BE2C (cell line): ENCODE data around the gene ZBTB14. TPM values are rescaled to one million over a fixed set of nuclear protein-coding genes. Genes with fewer than 3 reads are reported as not detected.
A peak's percentile ranks its signal among the peaks of the same experiment; 100 is the strongest.

ENCODE experiments used
- DNase-seq: peaks from one replicate; pipeline ENCODE4 v3.0.0-alpha.2; 2020
- H3K27me3 ChIP-seq: fragments of 250-450 bp; sonication (Bioruptor Pico); 2 replicates; pipeline ENCODE4 v1.5.1; 2020; ENCODE audit warnings: mild to moderate bottlenecking
- H3K36me3 ChIP-seq: fragments of 250-450 bp; sonication (Bioruptor Pico); 2 replicates; pipeline ENCODE4 v1.5.1; 2020; ENCODE audit warnings: mild to moderate bottlenecking
- H3K4me1 ChIP-seq: fragments of 250-450 bp; sonication (Bioruptor Pico); 2 replicates; pipeline ENCODE4 v1.5.1; 2020
- H3K4me3 ChIP-seq: 2 replicates; pipeline ENCODE4 v1.5.1; 2011; ENCODE audit warnings: low read depth, low read length
- H3K9me3 ChIP-seq: fragments of 250-450 bp; sonication (Bioruptor Pico); 2 replicates; pipeline ENCODE4 v1.5.1; 2020
- polyA plus RNA-seq: library from polyadenylated mRNA; unstranded; fragments of >200 nt; gene quantifications from one replicate; pipeline ENCODE4 v1.2.1, GENCODE V29; 2012; ENCODE audit warnings: low read depth, missing spikeins; ENCODE audit not compliant: insufficient read length, insufficient read depth
- TF ChIP-seq, protein P1 (sequence below): IDR thresholded peaks from 2 replicates; pipeline ENCODE4 v1.5.1; 2012; ENCODE audit warnings: mild to moderate bottlenecking, low read depth, low read length

ZBTB14 gene, protein sequence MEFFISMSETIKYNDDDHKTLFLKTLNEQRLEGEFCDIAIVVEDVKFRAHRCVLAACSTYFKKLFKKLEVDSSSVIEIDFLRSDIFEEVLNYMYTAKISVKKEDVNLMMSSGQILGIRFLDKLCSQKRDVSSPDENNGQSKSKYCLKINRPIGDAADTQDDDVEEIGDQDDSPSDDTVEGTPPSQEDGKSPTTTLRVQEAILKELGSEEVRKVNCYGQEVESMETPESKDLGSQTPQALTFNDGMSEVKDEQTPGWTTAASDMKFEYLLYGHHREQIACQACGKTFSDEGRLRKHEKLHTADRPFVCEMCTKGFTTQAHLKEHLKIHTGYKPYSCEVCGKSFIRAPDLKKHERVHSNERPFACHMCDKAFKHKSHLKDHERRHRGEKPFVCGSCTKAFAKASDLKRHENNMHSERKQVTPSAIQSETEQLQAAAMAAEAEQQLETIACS
- polyA plus RNA-seq = 4.8 TPM

DNA sequence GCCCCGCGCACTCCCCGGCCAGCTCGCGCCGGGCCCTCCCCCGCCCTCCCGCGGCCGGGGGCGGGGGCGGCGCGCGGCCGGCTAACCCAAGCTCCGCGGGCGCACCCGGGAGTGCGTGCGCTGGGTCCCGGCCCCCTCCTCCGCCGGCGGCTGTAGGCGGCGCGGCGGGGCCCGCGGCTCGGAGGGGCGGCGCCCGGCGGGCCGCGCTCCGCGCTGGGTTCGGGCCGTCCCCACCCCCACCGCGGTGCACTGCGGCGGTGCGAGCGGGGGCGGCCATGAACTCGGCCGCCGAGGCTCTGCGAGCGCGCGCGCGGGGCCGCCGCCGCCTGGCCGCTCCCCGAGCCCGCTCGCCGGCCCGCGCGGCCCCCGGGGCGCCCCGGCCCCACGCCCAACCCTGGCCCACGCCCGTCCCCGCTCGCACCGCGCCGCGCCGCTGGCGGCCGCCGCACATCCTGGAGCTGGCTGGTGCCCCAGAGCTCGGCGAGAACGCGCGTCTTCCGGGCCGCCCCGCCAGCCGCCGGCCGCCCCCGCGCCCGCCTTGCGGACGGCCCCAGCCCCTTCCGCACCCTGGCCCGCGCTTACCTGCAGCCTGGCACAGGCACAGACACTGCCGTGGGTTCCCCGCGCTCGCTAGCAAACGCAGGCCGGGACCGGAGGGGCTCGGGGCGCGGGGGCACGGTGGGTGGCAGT is at the start of gene ZBTB14:
Gene ZBTB14 (minus strand): TSS at position 496 of the 690 bp plus-strand sequence. CDS start 2,480 bp downstream, outside the sequence.
- TF ChIP-seq, protein P1, sequence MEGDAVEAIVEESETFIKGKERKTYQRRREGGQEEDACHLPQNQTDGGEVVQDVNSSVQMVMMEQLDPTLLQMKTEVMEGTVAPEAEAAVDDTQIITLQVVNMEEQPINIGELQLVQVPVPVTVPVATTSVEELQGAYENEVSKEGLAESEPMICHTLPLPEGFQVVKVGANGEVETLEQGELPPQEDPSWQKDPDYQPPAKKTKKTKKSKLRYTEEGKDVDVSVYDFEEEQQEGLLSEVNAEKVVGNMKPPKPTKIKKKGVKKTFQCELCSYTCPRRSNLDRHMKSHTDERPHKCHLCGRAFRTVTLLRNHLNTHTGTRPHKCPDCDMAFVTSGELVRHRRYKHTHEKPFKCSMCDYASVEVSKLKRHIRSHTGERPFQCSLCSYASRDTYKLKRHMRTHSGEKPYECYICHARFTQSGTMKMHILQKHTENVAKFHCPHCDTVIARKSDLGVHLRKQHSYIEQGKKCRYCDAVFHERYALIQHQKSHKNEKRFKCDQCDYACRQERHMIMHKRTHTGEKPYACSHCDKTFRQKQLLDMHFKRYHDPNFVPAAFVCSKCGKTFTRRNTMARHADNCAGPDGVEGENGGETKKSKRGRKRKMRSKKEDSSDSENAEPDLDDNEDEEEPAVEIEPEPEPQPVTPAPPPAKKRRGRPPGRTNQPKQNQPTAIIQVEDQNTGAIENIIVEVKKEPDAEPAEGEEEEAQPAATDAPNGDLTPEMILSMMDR = no peak
- no peaks in the 10 kb centered on the region for H3K9me3 ChIP-seq
- DNase-seq = peak; percentile 56
- H3K4me1 ChIP-seq = no peaks in the 10 kb centered on the region
- H3K36me3 ChIP-seq = peaks cover 4% of the 10 kb centered on the region; the same call in 1 of the 2 replicates
- no peaks in the 10 kb centered on the region for H3K27me3 ChIP-seq
- H3K4me3 ChIP-seq = peak within 1 kb of the TSS; percentile 71

DNA sequence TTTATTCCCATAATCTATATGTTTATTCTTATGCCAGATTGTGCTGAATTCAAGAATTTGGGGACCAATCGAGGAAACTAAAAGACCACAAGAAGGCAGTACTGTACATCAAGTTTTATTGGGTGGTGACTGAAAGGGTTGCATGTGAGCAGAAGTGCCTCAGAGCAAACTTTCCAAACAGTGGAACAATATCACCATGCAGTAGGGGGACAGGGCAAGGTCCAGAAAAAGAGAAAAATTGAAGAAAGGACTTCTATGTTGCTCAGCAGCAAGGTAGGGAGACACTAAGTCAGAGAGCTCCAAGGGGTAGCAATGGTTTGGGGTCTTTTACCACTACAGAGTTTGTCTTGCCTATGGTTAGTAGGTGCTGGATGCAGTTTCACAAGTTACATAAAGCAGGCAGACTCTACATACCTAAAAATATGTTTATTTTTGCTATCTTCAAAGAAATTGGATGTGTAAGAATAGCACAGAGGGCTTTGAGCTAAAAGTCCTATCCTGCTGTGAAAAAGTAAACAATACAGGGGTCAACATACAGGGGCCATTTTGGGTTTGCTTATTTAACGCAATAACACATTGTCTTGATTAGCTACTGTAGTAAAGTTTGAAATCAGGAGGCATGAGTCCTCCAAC is 43.8 kb upstream of the ZBTB14 start:
- Histone ChIP-seq H3K27me3 (no peaks in the 10 kb centered on the region), H3K9me3 (no peaks in the 10 kb centered on the region), H3K4me1 (no peaks in the 10 kb centered on the region), H3K36me3 (no peaks in the 10 kb centered on the region), H3K4me3 (no peak overlapping the region)
- TF ChIP-seq, protein P1 = no peak
- DNase-seq = no peak

DNA sequence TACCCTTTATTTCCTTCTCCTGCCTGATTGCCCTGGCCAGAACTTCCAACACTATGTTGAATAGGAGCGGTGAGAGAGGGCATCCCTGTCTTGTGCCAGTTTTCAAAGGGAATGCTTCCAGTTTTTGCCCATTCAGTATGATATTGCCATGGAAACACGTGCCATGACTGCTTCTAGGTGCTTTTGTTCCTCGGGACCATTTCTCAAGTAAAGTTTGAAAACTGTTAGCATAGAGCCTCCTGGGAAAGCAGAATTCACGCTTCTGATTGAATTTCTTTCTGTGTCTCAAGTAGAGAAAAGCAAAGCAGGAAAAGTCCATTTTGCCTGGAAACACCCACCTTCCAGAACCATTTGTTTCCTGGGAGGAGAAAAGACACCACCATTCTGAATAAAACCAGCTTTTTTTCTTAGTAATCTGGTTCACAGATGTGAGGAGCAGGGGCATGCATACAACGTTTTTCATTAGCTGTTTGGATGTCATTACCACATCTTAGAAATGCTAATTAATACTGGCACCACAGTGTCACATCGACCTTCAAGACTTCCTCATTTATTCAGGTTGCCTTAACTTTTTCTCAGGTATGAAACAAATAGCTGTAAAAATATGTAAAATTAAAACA is 39.0 kb upstream of the ZBTB14 start:
- TF ChIP-seq, protein P1 = no peak
- H3K4me3 ChIP-seq = no peak overlapping the region

DNA sequence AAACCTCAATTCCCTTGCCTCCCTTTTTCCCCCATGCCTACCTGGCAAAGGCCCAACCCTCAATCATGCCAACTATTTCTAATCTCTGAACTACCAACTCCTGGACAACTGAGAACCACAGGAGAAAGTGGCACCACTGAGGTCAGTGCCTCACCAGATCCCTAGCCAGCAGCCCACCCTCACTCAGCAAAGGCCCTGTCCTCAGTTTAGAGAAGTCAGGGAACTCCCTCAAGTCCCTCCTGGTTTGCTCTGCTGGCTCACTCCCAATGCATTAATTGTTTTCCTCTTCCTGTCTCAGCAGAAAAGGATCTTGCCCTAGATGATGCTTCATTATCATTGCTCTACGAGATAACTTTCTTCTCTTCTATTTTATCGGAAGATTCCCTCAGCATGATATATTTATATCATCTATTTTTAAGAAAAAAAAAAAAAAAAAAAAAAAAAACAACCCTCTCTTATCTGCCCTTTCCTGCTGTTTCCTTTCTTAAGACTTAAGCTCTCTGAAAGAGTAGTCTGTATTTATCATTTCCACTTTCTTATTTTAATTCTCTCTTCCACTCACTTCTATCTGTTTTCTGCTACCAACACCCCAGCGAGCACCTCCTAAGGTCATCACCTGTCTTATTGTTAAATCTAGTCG is 22.7 kb upstream of the ZBTB14 start:
- TF ChIP-seq, protein P1 = no peak
- no peaks in the 10 kb centered on the region for H3K27me3 ChIP-seq
- no peak for DNase-seq
- H3K36me3 ChIP-seq = no peaks in the 10 kb centered on the region
- H3K4me1 ChIP-seq = no peaks in the 10 kb centered on the region
- H3K4me3 ChIP-seq = no peak overlapping the region
- H3K9me3 ChIP-seq = no peaks in the 10 kb centered on the region

More for the DNA sequence above, 39.0 kb upstream of the ZBTB14 start:
- Histone ChIP-seq H3K36me3 (no peaks in the 10 kb centered on the region), H3K9me3 (no peaks in the 10 kb centered on the region), H3K27me3 (no peaks in the 10 kb centered on the region), H3K4me1 (no peaks in the 10 kb centered on the region)
- DNase-seq = no peak

DNA sequence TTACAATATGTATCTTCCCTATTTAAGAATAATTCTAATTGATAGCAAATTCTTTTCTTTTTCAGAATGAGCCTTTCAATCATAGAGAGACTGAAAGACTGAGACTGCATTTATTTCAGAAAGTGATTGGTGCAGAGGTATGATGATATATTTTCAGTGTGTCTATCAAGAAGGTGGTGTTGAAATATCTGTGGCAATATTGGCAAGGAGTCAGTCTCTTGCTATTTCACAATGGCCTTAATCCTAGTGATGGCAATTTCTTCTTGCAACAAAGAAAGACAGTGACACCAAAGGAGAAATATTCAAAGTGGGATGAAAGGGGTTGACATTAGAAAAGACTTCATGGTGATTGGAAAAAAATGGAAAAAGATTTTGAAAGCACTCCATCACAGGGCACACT is 21.7 kb upstream of the ZBTB14 start:
- H3K4me3 ChIP-seq = no peak overlapping the region
- H3K36me3 ChIP-seq = no peaks in the 10 kb centered on the region
- H3K4me1 ChIP-seq = no peaks in the 10 kb centered on the region
- H3K9me3 ChIP-seq = no peaks in the 10 kb centered on the region
- TF ChIP-seq, protein P1 = no peak
- no peak for DNase-seq
- H3K27me3 ChIP-seq = no peaks in the 10 kb centered on the region
